ENCODE data around the gene SFMBT1.
"Not testable (repeated sequence)": the region's sequence is repeated elsewhere in the genome, so short reads cannot be mapped to it uniquely, and the experiment has no call there.

SFMBT1 gene

GRCh38 chr3:53035825-53036619, 9.9 kb downstream of the SFMBT1 start:
- H3K4me3 ChIP-seq (ENCODE audit: low read length), result no peak overlapping the region
- TF ChIP-seq ZNF274 (IDR thresholded peaks at IDR 0.05; ENCODE audit: low read depth, low read length), result no peak

- not testable (repeated sequence) for H3K4me3 ChIP-seq (ENCODE audit: low read length)
These were observed 10.9 kb downstream of the SFMBT1 start for GRCh38 chr3:53035018-53035417.

- H3K4me3 ChIP-seq (ENCODE audit: low read length), result not testable (repeated sequence)
These were observed 11.5 kb downstream of the SFMBT1 start for GRCh38 chr3:53034411-53034810.

- H3K4me3 ChIP-seq (ENCODE audit: low read length), result no peak overlapping the region
These were observed 13.3 kb downstream of the SFMBT1 start for GRCh38 chr3:53032609-53033008.

GRCh38 chr3:53030619-53031449, 15.0 kb downstream of the SFMBT1 start:
- no peak overlapping the region for H3K4me3 ChIP-seq (ENCODE audit: low read length)
- TF ChIP-seq ZNF274 (IDR thresholded peaks at IDR 0.05; ENCODE audit: low read depth, low read length), result no peak

More at GRCh38 chr3:53032609-53033008, 13.3 kb downstream of the SFMBT1 start:
- no peak for TF ChIP-seq ZNF274 (IDR thresholded peaks at IDR 0.05; ENCODE audit: low read depth, low read length)

GRCh38 chr3:53028641-53029040, 17.2 kb downstream of the SFMBT1 start:
- H3K4me3 ChIP-seq (ENCODE audit: low read length), result no peak overlapping the region
- no peak for TF ChIP-seq ZNF274 (IDR thresholded peaks at IDR 0.05; ENCODE audit: low read depth, low read length)

GRCh38 chr3:53027254-53027844, 18.5 kb downstream of the SFMBT1 start:
- no peak for TF ChIP-seq ZNF274 (IDR thresholded peaks at IDR 0.05; ENCODE audit: low read depth, low read length)
- H3K4me3 ChIP-seq (ENCODE audit: low read length), result no peak overlapping the region

- TF ChIP-seq ZNF274 (IDR thresholded peaks at IDR 0.05; ENCODE audit: low read depth, low read length), result no peak
- no peak overlapping the region for H3K4me3 ChIP-seq (ENCODE audit: low read length)
These were observed 19.3 kb downstream of the SFMBT1 start for GRCh38 chr3:53026382-53027162.

GRCh38 chr3:53024315-53024714, 21.6 kb downstream of the SFMBT1 start:
- no peak overlapping the region for H3K4me3 ChIP-seq (ENCODE audit: low read length)
- no peak for TF ChIP-seq ZNF274 (IDR thresholded peaks at IDR 0.05; ENCODE audit: low read depth, low read length)

GRCh38 chr3:53023072-53023823, 22.6 kb downstream of the SFMBT1 start:
- no peak for TF ChIP-seq ZNF274 (IDR thresholded peaks at IDR 0.05; ENCODE audit: low read depth, low read length)

GRCh38 chr3:53022647-53023046, 23.2 kb downstream of the SFMBT1 start:
- H3K4me3 ChIP-seq (ENCODE audit: low read length), result no peak overlapping the region
- TF ChIP-seq ZNF274 (IDR thresholded peaks at IDR 0.05; ENCODE audit: low read depth, low read length), result no peak

More at GRCh38 chr3:53023072-53023823, 22.6 kb downstream of the SFMBT1 start:
- no peak overlapping the region for H3K4me3 ChIP-seq (ENCODE audit: low read length)

GRCh38 chr3:53016236-53016635, 29.6 kb downstream of the SFMBT1 start:
- no peak for TF ChIP-seq ZNF274 (IDR thresholded peaks at IDR 0.05; ENCODE audit: low read depth, low read length)
- no peak overlapping the region for H3K4me3 ChIP-seq (ENCODE audit: low read length)

- H3K4me3 ChIP-seq (ENCODE audit: low read length), result no peak overlapping the region
- TF ChIP-seq ZNF274 (IDR thresholded peaks at IDR 0.05; ENCODE audit: low read depth, low read length), result no peak
These were observed 34.5 kb downstream of the SFMBT1 start for GRCh38 chr3:53011324-53011723.
